ENCODE results near the gene PACS1.

GRCh38 chr11:66183494-66184048 is 113.5 kb downstream of the PACS1 start:
- TF ChIP-seq, protein P1, sequence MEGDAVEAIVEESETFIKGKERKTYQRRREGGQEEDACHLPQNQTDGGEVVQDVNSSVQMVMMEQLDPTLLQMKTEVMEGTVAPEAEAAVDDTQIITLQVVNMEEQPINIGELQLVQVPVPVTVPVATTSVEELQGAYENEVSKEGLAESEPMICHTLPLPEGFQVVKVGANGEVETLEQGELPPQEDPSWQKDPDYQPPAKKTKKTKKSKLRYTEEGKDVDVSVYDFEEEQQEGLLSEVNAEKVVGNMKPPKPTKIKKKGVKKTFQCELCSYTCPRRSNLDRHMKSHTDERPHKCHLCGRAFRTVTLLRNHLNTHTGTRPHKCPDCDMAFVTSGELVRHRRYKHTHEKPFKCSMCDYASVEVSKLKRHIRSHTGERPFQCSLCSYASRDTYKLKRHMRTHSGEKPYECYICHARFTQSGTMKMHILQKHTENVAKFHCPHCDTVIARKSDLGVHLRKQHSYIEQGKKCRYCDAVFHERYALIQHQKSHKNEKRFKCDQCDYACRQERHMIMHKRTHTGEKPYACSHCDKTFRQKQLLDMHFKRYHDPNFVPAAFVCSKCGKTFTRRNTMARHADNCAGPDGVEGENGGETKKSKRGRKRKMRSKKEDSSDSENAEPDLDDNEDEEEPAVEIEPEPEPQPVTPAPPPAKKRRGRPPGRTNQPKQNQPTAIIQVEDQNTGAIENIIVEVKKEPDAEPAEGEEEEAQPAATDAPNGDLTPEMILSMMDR (IDR thresholded peaks at IDR 0.05; ENCODE audit: low read length) = no peak
- TF ChIP-seq EZH2phosphoT487 (IDR thresholded peaks at IDR 0.05; ENCODE audit: low read length) (no peak), EZH2 (optimal IDR thresholded peaks at IDR 0.05; ENCODE audit: low read depth, low read length) (no peak)

Measured in MM.1S (cell line).